ENCODE data around the gene FBXO31.

The FBXO31 gene

GRCh38 chr16:87410968-87411367 lies 27.4 kb upstream of the FBXO31 start:
- TF ChIP-seq GABPA (IDR thresholded peaks at IDR 0.05; ENCODE audit: low read depth) (no peak), SPI1 (IDR thresholded peaks at IDR 0.05; ENCODE audit: borderline replicate concordance, low read depth) (no peak), POLR2AphosphoS5 (IDR thresholded peaks at IDR 0.05; ENCODE audit: low read depth) (no peak), CTCF (IDR thresholded peaks at IDR 0.05; ENCODE audit: insufficient read depth, low read length) (no peak), REST (IDR thresholded peaks at IDR 0.05; ENCODE audit: insufficient replicate concordance, low read depth) (no peak)

GRCh38 chr16:87410530-87410929 lies 27.0 kb upstream of the FBXO31 start:
- H3K4me3 ChIP-seq (replicated peaks; ENCODE audit: insufficient read depth, low read length), result no peak overlapping the region

More at GRCh38 chr16:87410968-87411367, 27.4 kb upstream of the FBXO31 start:
- DNase-seq (ENCODE audit: low read depth in 1 of 2, low spot score in 1 of 2), result no peak
- Histone ChIP-seq H3K4me3 (replicated peaks; ENCODE audit: insufficient read depth, low read length) (no peak overlapping the region), H3K27me3 (ENCODE audit: insufficient read depth, poor library complexity, severe bottlenecking) (no peaks in the 10 kb centered on the region), H3K27ac (replicated peaks) (no peak overlapping the region)

GRCh38 chr16:87409781-87410180 lies 26.2 kb upstream of the FBXO31 start:
- Histone ChIP-seq H3K27me3 (ENCODE audit: insufficient read depth, poor library complexity, severe bottlenecking) (no peaks in the 10 kb centered on the region), H3K4me3 (replicated peaks; ENCODE audit: insufficient read depth, low read length) (no peak overlapping the region), H3K27ac (replicated peaks) (no peak overlapping the region)
- TF ChIP-seq POLR2AphosphoS5 (IDR thresholded peaks at IDR 0.05; ENCODE audit: low read depth) (no peak), GABPA (IDR thresholded peaks at IDR 0.05; ENCODE audit: low read depth) (no peak), SPI1 (IDR thresholded peaks at IDR 0.05; ENCODE audit: borderline replicate concordance, low read depth) (no peak), CTCF (IDR thresholded peaks at IDR 0.05; ENCODE audit: insufficient read depth, low read length) (no peak), REST (IDR thresholded peaks at IDR 0.05; ENCODE audit: insufficient replicate concordance, low read depth) (no peak)
- DNase-seq (ENCODE audit: low read depth in 1 of 2, low spot score in 1 of 2), result no peak

More at GRCh38 chr16:87410530-87410929, 27.0 kb upstream of the FBXO31 start:
- H3K27me3 ChIP-seq (ENCODE audit: insufficient read depth, poor library complexity, severe bottlenecking), result no peaks in the 10 kb centered on the region
- TF ChIP-seq SPI1 (IDR thresholded peaks at IDR 0.05; ENCODE audit: borderline replicate concordance, low read depth) (no peak), CTCF (IDR thresholded peaks at IDR 0.05; ENCODE audit: insufficient read depth, low read length) (no peak), REST (IDR thresholded peaks at IDR 0.05; ENCODE audit: insufficient replicate concordance, low read depth) (no peak), GABPA (IDR thresholded peaks at IDR 0.05; ENCODE audit: low read depth) (no peak), POLR2AphosphoS5 (IDR thresholded peaks at IDR 0.05; ENCODE audit: low read depth) (no peak)
- no peak overlapping the region for H3K27ac ChIP-seq (replicated peaks)
- DNase-seq (ENCODE audit: low read depth in 1 of 2, low spot score in 1 of 2), result no peak
